Neural cell (in vitro differentiated cells): ENCODE data around the gene MYO19. TPM values are rescaled to one million over a fixed set of nuclear protein-coding genes. Genes with fewer than 3 reads are reported as not detected.

ENCODE experiments used
- H2AFZ ChIP-seq: fragments of 200-600, 300-800 bp; sonication (generic), shearing (Covaris generic); 2 replicates; pipeline ENCODE4 v1.6.0; 2014; ENCODE audit warnings: low read depth, mild to moderate bottlenecking, antibody characterized with exemption, low read length, moderate library complexity
- H3F3A ChIP-seq: fragments of 200-600 bp; shearing (Covaris generic); 2 replicates; pipeline ENCODE4 v1.6.1; 2016; ENCODE audit warnings: mild to moderate bottlenecking, moderate library complexity, mixed read lengths, antibody characterized with exemption, low read length; ENCODE audit not compliant: insufficient read depth, poor library complexity, severe bottlenecking
- H3K27ac ChIP-seq: fragments of 200-600, 300-800 bp; sonication (generic), shearing (Covaris generic); 2 replicates; pipeline ENCODE4 v1.5.1; 2014; ENCODE audit warnings: mild to moderate bottlenecking, low read length, moderate library complexity
- H3K27me3 ChIP-seq: fragments of 300-800, 200-600 bp; sonication (generic), shearing (Covaris generic); 2 replicates; pipeline ENCODE4 v1.6.0; 2014; ENCODE audit warnings: mild to moderate bottlenecking, low read depth, low read length, moderate library complexity; ENCODE audit not compliant: insufficient read depth
- H3K36me3 ChIP-seq: fragments of 300-800, 200-600 bp; sonication (generic), shearing (Covaris generic); 2 replicates; pipeline ENCODE4 v1.5.1; 2014; ENCODE audit warnings: mild to moderate bottlenecking, antibody characterized with exemption, low read length, moderate library complexity; ENCODE audit not compliant: insufficient read depth
- H3K4me2 ChIP-seq: fragments of 300-800, 200-600 bp; sonication (generic), shearing (Covaris generic); 2 replicates; pipeline ENCODE4 v1.6.0; 2014; ENCODE audit warnings: mild to moderate bottlenecking, low read length
- H3K4me3 ChIP-seq: fragments of 300-800, 200-600 bp; sonication (generic), shearing (Covaris generic); 2 replicates; pipeline ENCODE4 v1.5.1; 2014; ENCODE audit warnings: mild to moderate bottlenecking, low read length, moderate library complexity
- H3K79me2 ChIP-seq: fragments of 200-600 bp; shearing (Covaris generic); replicated peaks from 2 replicates; pipeline ENCODE4 v1.6.0; 2014; ENCODE audit warnings: mild to moderate bottlenecking, low read length, moderate library complexity; ENCODE audit not compliant: insufficient read depth
- H3K9ac ChIP-seq: fragments of 300-800, 200-600 bp; sonication (generic), shearing (Covaris generic); 2 replicates; pipeline ENCODE4 v1.6.1; 2016; ENCODE audit warnings: mild to moderate bottlenecking, low read length, mixed read lengths
- H3K9me2 ChIP-seq: fragments of 200-600 bp; shearing (Covaris generic); 2 replicates; pipeline ENCODE4 v1.6.1; 2016; ENCODE audit warnings: mild to moderate bottlenecking, low read length, mixed read lengths; ENCODE audit not compliant: insufficient read depth
- H3K9me3 ChIP-seq: fragments of 200-600, 300-800 bp; sonication (generic), shearing (Covaris generic); 2 replicates; pipeline ENCODE4 v1.6.1; 2016; ENCODE audit warnings: mild to moderate bottlenecking, mixed run types, low read length, moderate library complexity, mixed read lengths
- H4K20me1 ChIP-seq: fragments of 200-600 bp; shearing (Covaris generic); 2 replicates; pipeline ENCODE4 v1.6.1; 2016; ENCODE audit warnings: mild to moderate bottlenecking, mixed run types; ENCODE audit not compliant: insufficient read depth
- EP300 ChIP-seq: fragments of 450-650 bp; conservative IDR thresholded peaks from 2 replicates; pipeline ENCODE4 v1.6.1; 2014; ENCODE audit warnings: antibody characterized with exemption, mild to moderate bottlenecking, moderate library complexity; ENCODE audit not compliant: poor library complexity, severe bottlenecking
- EZH2 ChIP-seq: fragments of 200-600, 300-800 bp; shearing (Covaris generic), sonication (generic); IDR thresholded peaks from 2 replicates; pipeline ENCODE4 v1.6.1; 2014; ENCODE audit warnings: antibody characterized with exemption, low read length, borderline replicate concordance, mild to moderate bottlenecking; ENCODE audit not compliant: insufficient read depth, poor library complexity, severe bottlenecking
- MXI1 ChIP-seq: fragments of 450-650 bp; conservative IDR thresholded peaks from 2 replicates; pipeline ENCODE4 v1.6.1; 2014; ENCODE audit warnings: antibody characterized with exemption, mild to moderate bottlenecking; ENCODE audit not compliant: poor library complexity, severe bottlenecking
- POLR2AphosphoS5 ChIP-seq: IDR thresholded peaks from 2 replicates; pipeline ENCODE4 v1.6.1; 2012
- RAD21 ChIP-seq: fragments of 450-650 bp; conservative IDR thresholded peaks from 2 replicates; pipeline ENCODE4 v1.6.1; 2014; ENCODE audit warnings: antibody characterized with exemption, mild to moderate bottlenecking, moderate library complexity
- SMC3 ChIP-seq: fragments of 450-650 bp; conservative IDR thresholded peaks from 2 replicates; pipeline ENCODE4 v1.6.1; 2014; ENCODE audit warnings: antibody characterized with exemption, mild to moderate bottlenecking, moderate library complexity; ENCODE audit not compliant: poor library complexity
- TAF1 ChIP-seq: IDR thresholded peaks from 2 replicates; pipeline ENCODE4 v1.6.1; 2012; ENCODE audit warnings: low read depth
- polyA plus RNA-seq: library from polyadenylated mRNA; depleted of rRNA; stranded (reverse); fragments of >200 nt; gene quantifications from 2 replicates; pipeline ENCODE4 v1.2.3, GENCODE V29; 2014
- TF ChIP-seq, protein P1 (sequence below): IDR thresholded peaks from 2 replicates; pipeline ENCODE4 v1.6.1; 2012; ENCODE audit warnings: borderline replicate concordance
- TF ChIP-seq, protein P2 (sequence below): fragments of 450-650 bp; IDR thresholded peaks from 2 replicates; pipeline ENCODE4 v1.5.1; 2014; ENCODE audit warnings: antibody characterized with exemption, mild to moderate bottlenecking, moderate library complexity; ENCODE audit not compliant: poor library complexity, severe bottlenecking

Gene MYO19
- polyA plus RNA-seq, 1 donor from 2014 or later: 51.5 TPM

DNA sequence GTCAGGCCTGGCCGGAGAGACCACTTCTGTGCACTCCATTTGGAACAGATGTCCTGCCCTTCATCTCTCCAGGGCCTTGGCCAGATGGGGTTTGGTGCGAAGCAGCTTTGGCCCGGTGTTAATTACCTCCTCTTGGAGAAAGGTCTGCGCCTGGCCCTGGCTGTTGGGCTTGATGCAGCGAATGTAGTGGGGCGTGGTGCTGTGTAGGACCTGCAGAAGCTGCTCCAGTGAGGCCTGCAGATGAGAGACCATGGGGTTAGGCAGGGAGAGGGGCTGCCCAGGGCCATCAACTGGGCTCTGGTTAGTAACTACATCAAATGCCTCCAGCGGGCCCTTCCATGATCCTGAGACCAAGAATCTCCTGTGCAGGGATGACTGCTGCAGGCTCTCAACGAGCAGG is 29.5 kb downstream of the MYO19 start:
- Histone ChIP-seq H3K4me3 (no peak overlapping the region), H3F3A (no peaks in the 10 kb centered on the region), H3K27me3 (no peaks in the 10 kb centered on the region), H3K4me2 (no peak overlapping the region), H3K9me3 (no peaks in the 10 kb centered on the region), H3K27ac (no peak overlapping the region), H3K9ac (no peak overlapping the region), H3K36me3 (no peaks in the 10 kb centered on the region), H3K9me2 (no peaks in the 10 kb centered on the region), H3K79me2 (no peaks in the 10 kb centered on the region), H2AFZ (no peak overlapping the region), H4K20me1 (no peaks in the 10 kb centered on the region)
- TF ChIP-seq SMC3: no peak

DNA sequence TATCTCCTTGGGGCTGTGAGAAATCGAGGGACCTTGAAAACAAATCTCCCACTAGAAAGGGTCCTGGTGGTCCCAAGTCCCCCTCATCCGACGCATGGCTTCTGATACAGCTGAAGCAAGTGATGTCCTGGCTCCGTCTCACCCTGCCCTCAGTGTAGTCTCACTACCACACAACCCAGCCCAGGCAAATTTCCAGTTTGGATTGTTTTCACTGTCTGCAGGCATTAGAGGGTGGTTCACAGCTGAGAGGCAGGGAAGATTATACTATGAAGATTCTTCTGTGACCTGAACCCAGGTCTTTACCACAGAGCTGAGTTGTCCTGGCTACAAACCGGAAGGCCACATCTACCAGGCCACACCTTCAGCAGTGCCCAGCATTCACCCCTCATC is 30.5 kb downstream of the MYO19 start:
- TF ChIP-seq SMC3 (no peak), MXI1 (no peak), EZH2 (no peak), POLR2AphosphoS5 (no peak), RAD21 (no peak), TAF1 (no peak), EP300 (no peak)
- TF ChIP-seq, protein P1, sequence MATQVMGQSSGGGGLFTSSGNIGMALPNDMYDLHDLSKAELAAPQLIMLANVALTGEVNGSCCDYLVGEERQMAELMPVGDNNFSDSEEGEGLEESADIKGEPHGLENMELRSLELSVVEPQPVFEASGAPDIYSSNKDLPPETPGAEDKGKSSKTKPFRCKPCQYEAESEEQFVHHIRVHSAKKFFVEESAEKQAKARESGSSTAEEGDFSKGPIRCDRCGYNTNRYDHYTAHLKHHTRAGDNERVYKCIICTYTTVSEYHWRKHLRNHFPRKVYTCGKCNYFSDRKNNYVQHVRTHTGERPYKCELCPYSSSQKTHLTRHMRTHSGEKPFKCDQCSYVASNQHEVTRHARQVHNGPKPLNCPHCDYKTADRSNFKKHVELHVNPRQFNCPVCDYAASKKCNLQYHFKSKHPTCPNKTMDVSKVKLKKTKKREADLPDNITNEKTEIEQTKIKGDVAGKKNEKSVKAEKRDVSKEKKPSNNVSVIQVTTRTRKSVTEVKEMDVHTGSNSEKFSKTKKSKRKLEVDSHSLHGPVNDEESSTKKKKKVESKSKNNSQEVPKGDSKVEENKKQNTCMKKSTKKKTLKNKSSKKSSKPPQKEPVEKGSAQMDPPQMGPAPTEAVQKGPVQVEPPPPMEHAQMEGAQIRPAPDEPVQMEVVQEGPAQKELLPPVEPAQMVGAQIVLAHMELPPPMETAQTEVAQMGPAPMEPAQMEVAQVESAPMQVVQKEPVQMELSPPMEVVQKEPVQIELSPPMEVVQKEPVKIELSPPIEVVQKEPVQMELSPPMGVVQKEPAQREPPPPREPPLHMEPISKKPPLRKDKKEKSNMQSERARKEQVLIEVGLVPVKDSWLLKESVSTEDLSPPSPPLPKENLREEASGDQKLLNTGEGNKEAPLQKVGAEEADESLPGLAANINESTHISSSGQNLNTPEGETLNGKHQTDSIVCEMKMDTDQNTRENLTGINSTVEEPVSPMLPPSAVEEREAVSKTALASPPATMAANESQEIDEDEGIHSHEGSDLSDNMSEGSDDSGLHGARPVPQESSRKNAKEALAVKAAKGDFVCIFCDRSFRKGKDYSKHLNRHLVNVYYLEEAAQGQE: no peak
- TF ChIP-seq, protein P2, sequence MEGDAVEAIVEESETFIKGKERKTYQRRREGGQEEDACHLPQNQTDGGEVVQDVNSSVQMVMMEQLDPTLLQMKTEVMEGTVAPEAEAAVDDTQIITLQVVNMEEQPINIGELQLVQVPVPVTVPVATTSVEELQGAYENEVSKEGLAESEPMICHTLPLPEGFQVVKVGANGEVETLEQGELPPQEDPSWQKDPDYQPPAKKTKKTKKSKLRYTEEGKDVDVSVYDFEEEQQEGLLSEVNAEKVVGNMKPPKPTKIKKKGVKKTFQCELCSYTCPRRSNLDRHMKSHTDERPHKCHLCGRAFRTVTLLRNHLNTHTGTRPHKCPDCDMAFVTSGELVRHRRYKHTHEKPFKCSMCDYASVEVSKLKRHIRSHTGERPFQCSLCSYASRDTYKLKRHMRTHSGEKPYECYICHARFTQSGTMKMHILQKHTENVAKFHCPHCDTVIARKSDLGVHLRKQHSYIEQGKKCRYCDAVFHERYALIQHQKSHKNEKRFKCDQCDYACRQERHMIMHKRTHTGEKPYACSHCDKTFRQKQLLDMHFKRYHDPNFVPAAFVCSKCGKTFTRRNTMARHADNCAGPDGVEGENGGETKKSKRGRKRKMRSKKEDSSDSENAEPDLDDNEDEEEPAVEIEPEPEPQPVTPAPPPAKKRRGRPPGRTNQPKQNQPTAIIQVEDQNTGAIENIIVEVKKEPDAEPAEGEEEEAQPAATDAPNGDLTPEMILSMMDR: no peak
- Histone ChIP-seq H3K9ac (no peak overlapping the region), H3K9me3 (no peaks in the 10 kb centered on the region), H3K27ac (no peak overlapping the region), H3K4me2 (no peak overlapping the region), H2AFZ (no peak overlapping the region), H4K20me1 (no peaks in the 10 kb centered on the region), H3K36me3 (no peaks in the 10 kb centered on the region), H3K9me2 (no peaks in the 10 kb centered on the region), H3K4me3 (no peak overlapping the region), H3K79me2 (no peaks in the 10 kb centered on the region), H3K27me3 (no peaks in the 10 kb centered on the region), H3F3A (no peaks in the 10 kb centered on the region)
